IMR-90 (cell line): ENCODE results near the gene HEATR5A.

Experiments used
- BHLHE40 ChIP-seq: fragments of 150-350 bp; IDR thresholded peaks from 2 replicates; pipeline ENCODE4 v1.6.1; 2016; ENCODE audit warnings: mild to moderate bottlenecking, low read depth, low read length
- CEBPB ChIP-seq: IDR thresholded peaks from 2 replicates; pipeline ENCODE4 v1.6.1; 2012; ENCODE audit warnings: low read depth, low read length, improper control_type of control experiment
- CTCF ChIP-seq: conservative IDR thresholded peaks from 2 replicates; pipeline ENCODE4 v1.5.1; 2012; ENCODE audit warnings: mild to moderate bottlenecking, low read depth, low read length, improper control_type of control experiment
- FOS ChIP-seq: fragments of 150-350 bp; IDR thresholded peaks from 2 replicates; pipeline ENCODE4 v1.6.1; 2016; ENCODE audit warnings: low read depth, low read length
- MAZ ChIP-seq: IDR thresholded peaks from 2 replicates; pipeline ENCODE4 v1.6.1; 2012; ENCODE audit warnings: low read depth, mild to moderate bottlenecking, low read length, improper control_type of control experiment, moderate library complexity, borderline replicate concordance
- NFE2L2 ChIP-seq: fragments of 150-350 bp; IDR thresholded peaks from 2 replicates; pipeline ENCODE4 v1.6.1; 2016; ENCODE audit warnings: low read depth, mild to moderate bottlenecking, low read length
- POLR2A ChIP-seq: IDR thresholded peaks from 2 replicates; pipeline ENCODE4 v1.6.1; 2012; ENCODE audit warnings: mild to moderate bottlenecking, low read depth, low read length
- RCOR1 ChIP-seq: IDR thresholded peaks from 2 replicates; pipeline ENCODE4 v1.6.1; 2012; ENCODE audit warnings: mild to moderate bottlenecking, low read length, improper control_type of control experiment; ENCODE audit not compliant: insufficient replicate concordance
- RFX5 ChIP-seq: IDR thresholded peaks from 2 replicates; pipeline ENCODE4 v1.8.0; 2012; ENCODE audit warnings: low read depth, mild to moderate bottlenecking, low read length, moderate library complexity
- SMC3 ChIP-seq: fragments of 150-350 bp; IDR thresholded peaks from 2 replicates; pipeline ENCODE4 v1.6.1; 2016; ENCODE audit warnings: low read depth, mild to moderate bottlenecking, antibody characterized with exemption, low read length, moderate library complexity
- USF2 ChIP-seq: fragments of 150-350 bp; IDR thresholded peaks from 2 replicates; pipeline ENCODE4 v1.6.1; 2017; ENCODE audit warnings: mild to moderate bottlenecking, antibody characterized with exemption, low read length, low read depth

GRCh38 chr14:31340297-31341063 lies 79.9 kb downstream of the HEATR5A start:
- TF ChIP-seq POLR2A = no peak
- no peak for TF ChIP-seq CTCF
- no peak for TF ChIP-seq FOS
- no peak for TF ChIP-seq BHLHE40
- TF ChIP-seq MAZ = no peak
- TF ChIP-seq SMC3 = no peak
- no peak for TF ChIP-seq RFX5
- no peak for TF ChIP-seq NFE2L2
- TF ChIP-seq USF2 = no peak
- no peak for TF ChIP-seq RCOR1
- TF ChIP-seq CEBPB = no peak
